Left lung (tissue), 10 donors: Measurements from ENCODE around the gene ZMAT2. TPM values are rescaled to one million over a fixed set of nuclear protein-coding genes. Genes with fewer than 3 reads are reported as not detected.
"Not testable (repeated sequence)": the region's sequence is repeated elsewhere in the genome, so short reads cannot be mapped to it uniquely, and the experiment has no call there.

Source experiments
- ATAC-seq: fragments of 200-7000 bp; cut with Tn5 transposase; one replicate; pipeline ENCODE4 v1.9.1; 2020; ENCODE audit warnings: moderate library complexity
- DNase-seq, 4 donors: peaks; one replicate each; pipeline ENCODE4 v3.0.0-alpha.2; 2013 to 2020
- H3K27ac ChIP-seq, 2 donors: fragments of 200-600 bp; sonication (generic) in 1 of 2; one replicate each; pipeline versions ENCODE4 v1.5.0 to v1.8.0; 2020 to 2021
- H3K27me3 ChIP-seq, 2 donors: fragments of 200-600 bp; sonication (generic) in 1 of 2; one replicate each; pipeline versions ENCODE4 v1.5.0 to v1.8.0; 2020 to 2021
- H3K36me3 ChIP-seq, 2 donors: fragments of 200-600 bp; sonication (generic) in 1 of 2; one replicate each; pipeline versions ENCODE4 v1.5.0 to v1.8.0; 2020 to 2021
- H3K4me1 ChIP-seq, 2 donors: fragments of 200-600 bp; one replicate each; pipeline ENCODE4 v1.8.0; 2021
- H3K4me3 ChIP-seq, 2 donors: fragments of 200-600 bp; sonication (generic) in 1 of 2; one replicate each; pipeline versions ENCODE4 v1.5.0 to v1.8.0; 2020 to 2021; ENCODE audit warnings: mild to moderate bottlenecking in 1 of 2
- H3K9me3 ChIP-seq, 2 donors: fragments of 200-600 bp; sonication (generic) in 1 of 2; one replicate each; pipeline versions ENCODE4 v1.5.0 to v1.8.0; 2020 to 2021
- CTCF ChIP-seq, 2 donors: fragments of 200-600 bp; sonication (generic) in 1 of 2; IDR thresholded peaks; one replicate each; pipeline versions ENCODE4 v1.5.0 to v1.8.0; 2021; ENCODE audit warnings: antibody characterized with exemption in 2 of 2
- intact Hi-C, 2 donors: fragments of 100-400 bp; cut with DNase I; formaldehyde crosslinking; loops; one replicate each; pipeline versions ENCODE4 v1.11.2 to v1.14.2; 2022
- polyA plus RNA-seq, 6 donors: library from polyadenylated mRNA; unstranded; fragments of 120-200 nt; gene quantifications; one replicate each; pipeline ENCODE4 v1.2.1, GENCODE V29; 2013; ENCODE audit not compliant: insufficient read length in 6 of 6
- total RNA-seq, 2 donors: library from RNA; stranded (reverse); fragmentation: NEBNext Ultra II Directional; extraction: Animal tissue kit (Norgen Biotek cat#: 25700); gene quantifications; one replicate each; pipeline ENCODE4 v1.2.1, GENCODE V29; 2021
- donor health status: DM: no; HTN: yes; CAD: no.
- donor health status: DM: no; HTN: no; CAD: no.

Gene ZMAT2
- total and polyA plus RNA-seq, 8 donors: 40.6 to 133 (median 110) TPM

GRCh38 chr5:140690941-140691924 is 9.0 kb upstream of the ZMAT2 start, which contains the start of the genes HARS1 and HARS2:
Gene HARS1 (minus strand): TSS chr5:140691370. CDS start chr5:140691304, 66 bp downstream.
Gene HARS2 (plus strand): TSS chr5:140691455. CDS start chr5:140691649, 194 bp downstream.
- TF ChIP-seq CTCF (IDR thresholded peaks at IDR 0.05): no peak
- Histone ChIP-seq H3K4me1 (peaks cover 17 to 32% of the 10 kb centered on the region in 2 donors), H3K27me3 (no peaks in the 10 kb centered on the region), H3K27ac (peak within 1 kb of the TSS; percentile 77 to 91), H3K4me3 (peak within 1 kb of the TSS; percentile 69 to 73), H3K9me3 (no peaks in the 10 kb centered on the region), H3K36me3 (peaks cover 0 to 45% of the 10 kb centered on the region in 2 donors)
- peak; percentile 81 to 95 (median 92) for DNase-seq
- ATAC-seq: peak; percentile 99
- intact Hi-C loops: no loop called here

- intact Hi-C loops: no loop called here
- ATAC-seq: no peak
These were observed 6.0 kb upstream of the ZMAT2 start for GRCh38 chr5:140694276-140694675.

GRCh38 chr5:140696891-140697492 is 3.3 kb upstream of the ZMAT2 start:
- DNase-seq (no peak), ATAC-seq (no peak)
- no peaks in the 10 kb centered on the region for H3K9me3 ChIP-seq
- H3K27ac ChIP-seq: no peak overlapping the region
- TF ChIP-seq CTCF (IDR thresholded peaks at IDR 0.05): no peak
- H3K4me1 ChIP-seq: peaks cover 15 to 38% of the 10 kb centered on the region in 2 donors
- no peak overlapping the region for H3K4me3 ChIP-seq
- H3K27me3 ChIP-seq: no peaks in the 10 kb centered on the region
- peaks cover 0 to 72% of the 10 kb centered on the region in 2 donors for H3K36me3 ChIP-seq
- intact Hi-C loops: no loop called here

More at GRCh38 chr5:140694276-140694675, 6.0 kb upstream of the ZMAT2 start:
- peaks cover 17 to 32% of the 10 kb centered on the region in 2 donors for H3K4me1 ChIP-seq
- no peaks in the 10 kb centered on the region for H3K27me3 ChIP-seq
- H3K36me3 ChIP-seq: peaks cover 0 to 60% of the 10 kb centered on the region in 2 donors
- no peaks in the 10 kb centered on the region for H3K9me3 ChIP-seq
- no peak for TF ChIP-seq CTCF (IDR thresholded peaks at IDR 0.05)
- H3K4me3 ChIP-seq: no peak overlapping the region
- no peak for DNase-seq
- no peak overlapping the region for H3K27ac ChIP-seq

GRCh38 chr5:140707812-140708211 is 7.6 kb downstream of the ZMAT2 start:
- Histone ChIP-seq H3K4me3 (no peak overlapping the region), H3K9me3 (no peaks in the 10 kb centered on the region), H3K27ac (no peak overlapping the region), H3K27me3 (no peaks in the 10 kb centered on the region), H3K4me1 (peaks cover 0 to 10% of the 10 kb centered on the region in 2 donors), H3K36me3 (peaks cover 0 to 49% of the 10 kb centered on the region in 2 donors)
- intact Hi-C loops: no loop called here
- no peak for TF ChIP-seq CTCF (IDR thresholded peaks at IDR 0.05)
- ATAC-seq (no peak), DNase-seq (no peak)

GRCh38 chr5:140708787-140709186 is 8.5 kb downstream of the ZMAT2 start:
- H3K27me3 ChIP-seq, H3K9me3 ChIP-seq, H3K27ac ChIP-seq, intact Hi-C loops, ATAC-seq, DNase-seq, H3K4me3 ChIP-seq: not testable (repeated sequence)
- peaks cover 0 to 40% of the 10 kb centered on the region in 2 donors for H3K36me3 ChIP-seq
- peaks cover 0 to 10% of the 10 kb centered on the region in 2 donors for H3K4me1 ChIP-seq
